Astrocyte (in vitro differentiated cells and primary cell): ENCODE measurements around the gene KCNH6. TPM values are rescaled to one million over a fixed set of nuclear protein-coding genes. Genes with fewer than 3 reads are reported as not detected.

Experiments used
- DNase-seq: peaks from one replicate; pipeline ENCODE4 v3.0.0-alpha.2; 2010; ENCODE audit warnings: low read depth
- FAIRE-seq: peaks from 2 replicates; lab custom pipeline; 2011; peaks lifted over from hg19 to GRCh38; lab: Jason Lieb, UNC
- H2AFZ ChIP-seq: 2 replicates; pipeline ENCODE4 v1.6.0; 2012; ENCODE audit warnings: low read depth, low read length, inconsistent platforms
- H3K27ac ChIP-seq: 2 replicates; pipeline ENCODE4 v1.5.1; 2011; ENCODE audit warnings: low read depth, low read length, inconsistent platforms
- H3K27me3 ChIP-seq: 2 replicates; pipeline ENCODE4 v1.6.0; 2011; ENCODE audit warnings: low read length, inconsistent platforms; ENCODE audit not compliant: insufficient read depth
- H3K36me3 ChIP-seq: 2 replicates; pipeline ENCODE4 v1.5.1; 2011; ENCODE audit warnings: low read length, inconsistent platforms; ENCODE audit not compliant: insufficient read depth
- H3K4me1 ChIP-seq: 2 replicates; pipeline ENCODE4 v1.5.1; 2011; ENCODE audit warnings: low read length, inconsistent platforms; ENCODE audit not compliant: insufficient read depth
- H3K4me2 ChIP-seq: 2 replicates; pipeline ENCODE4 v1.6.0; 2012; ENCODE audit warnings: low read length, inconsistent platforms
- H3K4me3 ChIP-seq: 2 replicates; pipeline ENCODE4 v1.5.1; 2011; ENCODE audit warnings: low read depth, mild to moderate bottlenecking, low read length, inconsistent platforms; ENCODE audit not compliant: insufficient read depth
- H3K79me2 ChIP-seq: 2 replicates; pipeline ENCODE4 v1.6.0; 2012; ENCODE audit warnings: mild to moderate bottlenecking, low read length, inconsistent platforms; ENCODE audit not compliant: insufficient read depth
- H3K9ac ChIP-seq: 2 replicates; pipeline ENCODE4 v1.6.0; 2012; ENCODE audit warnings: mild to moderate bottlenecking, low read length, inconsistent platforms
- H3K9me3 ChIP-seq: 2 replicates; pipeline ENCODE4 v1.5.1; 2012; ENCODE audit warnings: low read depth, mild to moderate bottlenecking, low read length, inconsistent platforms; ENCODE audit not compliant: insufficient read depth
- H4K20me1 ChIP-seq: 2 replicates; pipeline ENCODE4 v1.6.0; 2012; ENCODE audit warnings: low read length, inconsistent platforms; ENCODE audit not compliant: insufficient read depth
- H3K27ac Mint-ChIP-seq: one replicate; pipeline ENCODE4 v1.8.0; 2021; ENCODE audit warnings: mild to moderate bottlenecking, mixed read lengths; ENCODE audit not compliant: unreplicated experiment
- H3K27me3 Mint-ChIP-seq: one replicate; pipeline ENCODE4 v1.8.0; 2021; ENCODE audit warnings: low read depth, mixed read lengths; ENCODE audit not compliant: unreplicated experiment
- H3K36me3 Mint-ChIP-seq: one replicate; pipeline ENCODE4 v1.8.0; 2021; ENCODE audit warnings: low read depth, mixed read lengths; ENCODE audit not compliant: unreplicated experiment
- H3K4me1 Mint-ChIP-seq: one replicate; pipeline ENCODE4 v1.8.0; 2021; ENCODE audit warnings: low read depth, mixed read lengths; ENCODE audit not compliant: unreplicated experiment
- H3K4me3 Mint-ChIP-seq: one replicate; pipeline ENCODE4 v1.8.0; 2021; ENCODE audit warnings: mild to moderate bottlenecking, moderate library complexity, mixed read lengths; ENCODE audit not compliant: unreplicated experiment
- H3K9me3 Mint-ChIP-seq: one replicate; pipeline ENCODE4 v1.8.0; 2021; ENCODE audit warnings: mild to moderate bottlenecking, mixed read lengths; ENCODE audit not compliant: unreplicated experiment
- EZH2 ChIP-seq: IDR thresholded peaks from 2 replicates; pipeline ENCODE4 v1.6.1; 2012; ENCODE audit warnings: mild to moderate bottlenecking, low read length, inconsistent platforms; ENCODE audit not compliant: insufficient read depth
- total RNA-seq: library from RNA; stranded (reverse); gene quantifications from 2 replicates; pipeline ENCODE4 v1.2.1, GENCODE V29; 2021
- TF ChIP-seq, protein P1 (sequence below): IDR thresholded peaks from 2 replicates; pipeline ENCODE4 v1.5.1; 2011; ENCODE audit warnings: low read depth, mild to moderate bottlenecking, inconsistent platforms, low read length, moderate library complexity; ENCODE audit not compliant: insufficient read depth

KCNH6 gene
- total RNA-seq, 1 donor from 2014 or later = not detected

DNA sequence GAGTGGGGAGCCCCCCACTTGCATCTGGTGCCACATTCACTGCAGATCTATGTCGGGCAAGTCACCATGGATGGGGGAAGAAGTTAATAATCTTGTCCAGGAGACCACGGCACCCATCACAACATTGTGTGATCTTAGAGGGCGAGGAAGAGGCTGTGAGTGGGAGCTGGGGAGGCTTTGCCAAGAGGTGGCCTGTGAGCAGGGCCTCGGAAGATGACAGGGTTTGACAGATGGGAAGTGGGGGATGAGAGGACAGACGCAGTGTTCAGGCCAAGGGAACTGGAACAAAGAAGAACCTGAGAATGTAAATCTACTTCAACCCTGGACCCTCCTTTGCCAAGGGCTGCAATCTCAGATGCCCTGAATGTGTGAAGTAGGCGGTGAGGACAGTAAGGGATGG, 33.9 kb upstream of the KCNH6 start:
- Histone ChIP-seq H3K9ac (no peak overlapping the region), H3K79me2 (no peaks in the 10 kb centered on the region), H4K20me1 (no peaks in the 10 kb centered on the region), H2AFZ (no peak overlapping the region), H3K36me3 (no peaks in the 10 kb centered on the region), H3K27ac (no peak overlapping the region), H3K9me3 (no peaks in the 10 kb centered on the region), H3K4me1 (no peaks in the 10 kb centered on the region), H3K4me2 (no peak overlapping the region), H3K27me3 (peaks cover 14% of the 10 kb centered on the region), H3K4me3 (no peak overlapping the region)
- peaks cover 6% of the 10 kb centered on the region for H3K36me3 Mint-ChIP-seq
- no peaks in the 10 kb centered on the region for H3K9me3 Mint-ChIP-seq
- peaks cover 62% of the 10 kb centered on the region for H3K27me3 Mint-ChIP-seq
- no peak overlapping the region for H3K27ac Mint-ChIP-seq
- no peak for TF ChIP-seq EZH2
- TF ChIP-seq, protein P1, sequence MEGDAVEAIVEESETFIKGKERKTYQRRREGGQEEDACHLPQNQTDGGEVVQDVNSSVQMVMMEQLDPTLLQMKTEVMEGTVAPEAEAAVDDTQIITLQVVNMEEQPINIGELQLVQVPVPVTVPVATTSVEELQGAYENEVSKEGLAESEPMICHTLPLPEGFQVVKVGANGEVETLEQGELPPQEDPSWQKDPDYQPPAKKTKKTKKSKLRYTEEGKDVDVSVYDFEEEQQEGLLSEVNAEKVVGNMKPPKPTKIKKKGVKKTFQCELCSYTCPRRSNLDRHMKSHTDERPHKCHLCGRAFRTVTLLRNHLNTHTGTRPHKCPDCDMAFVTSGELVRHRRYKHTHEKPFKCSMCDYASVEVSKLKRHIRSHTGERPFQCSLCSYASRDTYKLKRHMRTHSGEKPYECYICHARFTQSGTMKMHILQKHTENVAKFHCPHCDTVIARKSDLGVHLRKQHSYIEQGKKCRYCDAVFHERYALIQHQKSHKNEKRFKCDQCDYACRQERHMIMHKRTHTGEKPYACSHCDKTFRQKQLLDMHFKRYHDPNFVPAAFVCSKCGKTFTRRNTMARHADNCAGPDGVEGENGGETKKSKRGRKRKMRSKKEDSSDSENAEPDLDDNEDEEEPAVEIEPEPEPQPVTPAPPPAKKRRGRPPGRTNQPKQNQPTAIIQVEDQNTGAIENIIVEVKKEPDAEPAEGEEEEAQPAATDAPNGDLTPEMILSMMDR = no peak
- H3K4me1 Mint-ChIP-seq = no peaks in the 10 kb centered on the region
- H3K4me3 Mint-ChIP-seq = no peak overlapping the region
- FAIRE-seq (no peak), DNase-seq (no peak)

DNA sequence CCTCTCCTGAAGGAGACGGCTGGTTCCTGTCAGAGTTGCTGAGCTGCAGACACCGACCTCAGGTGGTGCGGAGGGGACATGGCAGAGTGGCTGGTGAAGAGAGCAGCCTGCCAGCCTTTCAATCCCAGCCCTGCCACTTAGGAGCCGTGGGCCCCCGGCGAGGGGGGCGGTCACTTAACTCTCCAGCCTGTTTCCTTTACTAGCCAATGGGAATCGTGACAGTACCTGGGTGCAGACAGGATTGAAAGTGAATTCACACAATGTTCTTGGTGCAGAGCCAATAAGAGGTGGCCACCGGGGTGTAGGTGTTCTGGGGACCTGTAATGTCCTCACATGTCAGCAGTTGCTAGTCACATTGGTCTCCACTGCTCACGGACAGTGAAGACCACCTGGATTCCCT, 32.8 kb upstream of the KCNH6 start:
- FAIRE-seq = no peak

DNA sequence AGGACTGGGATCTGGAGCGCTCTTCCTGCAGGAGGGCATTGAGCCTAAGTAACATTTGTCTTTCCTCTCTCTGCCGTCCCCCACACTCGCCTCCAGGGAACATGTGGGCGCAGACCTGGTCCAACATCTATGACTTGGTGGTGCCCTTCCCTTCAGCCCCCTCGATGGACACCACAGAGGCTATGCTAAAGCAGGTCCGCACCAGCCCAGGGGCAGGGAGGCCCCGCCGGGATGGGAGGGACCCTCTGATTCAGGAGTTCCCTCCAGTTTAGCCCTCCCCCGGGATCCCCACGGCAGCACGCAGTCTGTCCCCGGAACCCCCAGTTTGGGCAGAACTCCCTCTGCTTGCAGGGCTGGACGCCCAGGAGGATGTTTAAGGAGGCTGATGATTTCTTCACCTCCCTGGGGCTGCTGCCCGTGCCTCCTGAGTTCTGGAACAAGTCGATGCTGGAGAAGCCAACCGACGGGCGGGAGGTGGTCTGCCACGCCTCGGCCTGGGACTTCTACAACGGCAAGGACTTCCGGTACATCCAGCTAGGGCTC, 32.2 kb upstream of the KCNH6 start:
- TF ChIP-seq, protein P1 = no peak
- no peak for TF ChIP-seq EZH2
- Histone ChIP-seq H3K9me3 (no peaks in the 10 kb centered on the region), H3K27ac (no peak overlapping the region), H3K4me1 (no peaks in the 10 kb centered on the region), H3K9ac (no peak overlapping the region), H4K20me1 (no peaks in the 10 kb centered on the region), H3K36me3 (no peaks in the 10 kb centered on the region), H3K27me3 (peaks cover 14% of the 10 kb centered on the region), H3K4me2 (no peak overlapping the region), H2AFZ (no peak overlapping the region), H3K4me3 (no peak overlapping the region), H3K79me2 (no peaks in the 10 kb centered on the region)
- peaks cover 4% of the 10 kb centered on the region for H3K4me1 Mint-ChIP-seq
- H3K4me3 Mint-ChIP-seq = no peak overlapping the region
- no peak overlapping the region for H3K27ac Mint-ChIP-seq
- H3K9me3 Mint-ChIP-seq = no peaks in the 10 kb centered on the region
- FAIRE-seq (no peak), DNase-seq (no peak)
- H3K36me3 Mint-ChIP-seq = peaks cover 6% of the 10 kb centered on the region
- H3K27me3 Mint-ChIP-seq = peaks cover 65% of the 10 kb centered on the region

More for the DNA sequence above, 32.8 kb upstream of the KCNH6 start:
- Mint-ChIP-seq H3K4me1 (peaks cover 4% of the 10 kb centered on the region), H3K4me3 (no peak overlapping the region), H3K36me3 (peaks cover 6% of the 10 kb centered on the region), H3K9me3 (no peaks in the 10 kb centered on the region), H3K27ac (no peak overlapping the region), H3K27me3 (peaks cover 65% of the 10 kb centered on the region)
- Histone ChIP-seq H3K4me2 (no peak overlapping the region), H2AFZ (no peak overlapping the region), H3K27ac (no peak overlapping the region), H3K4me1 (no peaks in the 10 kb centered on the region), H3K79me2 (no peaks in the 10 kb centered on the region), H3K27me3 (peaks cover 14% of the 10 kb centered on the region), H4K20me1 (no peaks in the 10 kb centered on the region), H3K9ac (no peak overlapping the region), H3K36me3 (no peaks in the 10 kb centered on the region), H3K9me3 (no peaks in the 10 kb centered on the region), H3K4me3 (no peak overlapping the region)
- DNase-seq = no peak
- TF ChIP-seq EZH2 = no peak
- TF ChIP-seq, protein P1 = no peak
